ENCODE measurements around the gene ZNF219.

ZNF219 gene

DNA sequence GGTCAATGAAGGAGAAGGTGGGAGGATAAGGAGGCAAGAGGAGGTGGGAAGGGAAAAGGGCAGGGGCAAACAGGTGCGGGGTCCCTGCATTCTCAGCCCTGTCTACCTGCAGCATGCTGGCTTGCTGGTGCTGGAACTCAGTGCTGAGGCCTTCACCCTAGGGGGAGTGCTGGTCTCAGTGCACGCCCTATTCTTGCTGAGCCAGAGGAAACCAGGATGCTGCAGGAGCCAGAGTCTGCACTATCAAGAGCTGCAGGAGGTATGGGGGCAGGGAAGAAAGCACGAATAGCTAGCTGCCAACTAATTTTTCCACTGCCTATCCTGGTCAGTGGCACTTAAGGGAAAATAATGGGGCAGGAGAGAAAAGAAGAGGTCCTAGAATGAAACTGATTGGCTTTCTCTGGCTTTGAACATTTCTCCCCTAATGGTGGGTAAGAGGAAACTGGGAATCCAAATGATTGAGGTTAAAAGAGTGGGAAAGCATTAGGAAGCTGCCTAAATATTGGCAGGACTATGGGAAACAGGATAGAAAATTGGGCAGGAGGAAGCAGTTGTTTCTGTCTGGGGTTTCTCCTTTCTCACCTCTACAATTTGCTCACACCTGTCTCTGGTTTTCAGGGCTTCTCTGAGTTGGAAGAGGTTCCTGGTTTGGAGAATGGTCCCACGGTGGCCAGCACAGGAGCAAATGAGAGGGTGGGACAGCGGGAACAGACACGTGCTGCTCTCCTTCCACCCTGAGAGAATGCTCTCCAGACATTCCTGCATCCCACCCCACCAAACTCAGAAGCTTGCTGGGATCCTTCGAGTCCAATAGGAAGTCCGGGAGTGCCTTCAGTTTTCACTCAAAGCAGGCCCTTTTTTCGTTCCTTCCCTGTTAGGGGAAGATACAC is 4.3 kb upstream of the ZNF219 start:
- no peak for DNase-seq (ENCODE audit: low spot score)

DNA sequence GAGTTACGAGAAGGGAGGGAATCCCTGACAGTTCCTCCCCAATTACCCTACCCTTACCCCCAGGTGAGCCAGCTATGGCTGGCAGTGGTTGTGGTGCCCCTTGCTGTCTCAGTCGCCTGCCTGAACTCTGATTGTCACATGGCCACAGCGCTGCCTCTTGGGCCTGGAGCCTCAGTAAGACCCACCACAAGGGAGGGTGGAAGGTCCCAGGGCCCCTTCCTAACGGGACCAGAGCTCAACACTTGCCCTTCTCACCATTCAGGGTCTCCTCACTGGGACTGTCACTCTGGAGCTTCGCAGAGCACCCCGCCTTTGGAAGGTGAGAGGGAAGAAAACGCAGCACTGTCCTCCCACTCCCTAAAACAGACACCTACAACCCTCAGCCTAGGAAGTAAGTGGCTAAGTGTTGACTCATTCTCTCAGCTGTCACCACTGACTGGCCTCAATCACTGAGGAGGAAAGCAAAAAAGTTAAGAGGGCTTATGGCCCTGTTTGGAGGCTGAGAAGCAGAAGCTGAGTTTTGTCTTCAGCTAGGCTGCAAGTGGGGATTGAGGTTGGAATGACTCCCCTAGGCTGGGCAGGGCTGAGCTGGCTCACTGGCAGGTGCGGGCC is 3.5 kb upstream of the ZNF219 start:
- no peak for DNase-seq (ENCODE audit: low spot score)

DNA sequence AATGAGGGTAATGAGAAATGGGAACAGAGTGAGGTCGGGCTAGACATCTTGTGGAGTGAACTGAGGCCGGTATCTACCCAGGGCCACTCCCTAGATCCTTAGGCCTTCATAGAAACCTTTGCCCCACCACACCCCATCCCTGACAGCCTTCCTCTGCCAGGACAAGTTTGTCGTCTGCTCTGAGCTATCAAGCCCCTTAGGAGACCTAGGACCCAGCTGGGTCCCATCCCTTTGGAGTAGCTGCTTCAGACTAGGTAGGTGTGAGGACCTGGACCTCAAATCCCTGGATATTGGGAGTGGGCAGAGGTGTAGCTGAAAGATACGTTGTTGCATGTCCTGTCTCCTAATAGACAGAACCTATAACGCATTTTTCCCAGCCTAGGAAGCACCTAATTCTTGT is 2.5 kb upstream of the ZNF219 start, which contains the start of gene TMEM253:
TSS of gene TMEM253 (plus strand) at position 136 of the 400 bp plus-strand sequence. CDS start 278 bp downstream, outside the sequence.
- DNase-seq (ENCODE audit: low spot score): no peak

DNA sequence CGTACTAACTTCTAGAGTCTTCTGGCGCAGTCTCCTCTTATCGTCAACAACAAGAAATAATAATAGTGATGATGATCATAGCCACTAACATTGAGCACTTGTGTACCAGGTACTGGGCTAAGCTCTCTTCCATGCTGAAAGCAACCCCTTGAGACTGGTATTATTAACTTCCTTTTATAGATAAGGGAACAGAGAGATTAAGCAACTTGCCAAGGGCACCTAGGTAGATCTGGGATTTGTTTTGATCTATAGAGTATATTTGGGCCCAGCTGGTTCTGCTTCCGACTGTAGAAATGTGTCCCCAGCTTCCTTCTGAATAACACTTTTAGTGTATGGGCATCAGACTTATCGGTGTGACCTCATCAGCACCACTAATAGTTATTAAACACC is 1.1 kb upstream of the ZNF219 start:
- DNase-seq (ENCODE audit: low spot score): no peak

DNA sequence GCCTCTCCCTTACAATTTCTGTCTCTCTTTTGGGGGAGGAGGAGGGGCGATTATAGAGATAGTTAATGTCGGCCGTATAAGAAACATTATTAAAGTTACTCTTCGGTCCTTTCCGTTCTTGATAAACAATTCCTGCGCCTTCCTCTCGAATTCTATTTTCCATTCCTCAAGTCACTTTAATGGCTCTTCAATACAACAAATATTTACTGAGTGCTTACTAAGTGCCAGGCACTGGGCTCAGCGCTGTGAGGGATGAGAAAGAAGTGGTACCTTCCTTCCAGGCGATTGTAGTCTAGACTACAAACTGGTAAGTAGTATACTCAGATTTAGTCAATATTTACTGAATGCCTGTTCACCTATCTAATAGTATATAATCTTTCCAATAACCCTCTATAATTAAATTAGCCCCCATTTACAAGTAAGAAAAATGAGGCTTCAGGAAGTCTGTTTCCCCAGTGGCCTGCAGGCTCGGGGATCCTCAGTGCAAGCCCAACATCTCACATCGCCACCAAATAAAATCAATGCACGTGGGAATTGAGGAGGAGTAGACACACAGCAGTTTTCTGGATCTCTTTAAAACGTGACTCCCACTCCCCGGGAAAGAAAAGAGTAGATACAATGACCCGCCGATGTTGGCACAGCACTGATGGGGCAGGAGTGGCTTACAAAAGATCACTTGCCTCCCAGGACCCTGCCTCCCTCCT is 589 bp upstream of the ZNF219 start:
- DNase-seq (ENCODE audit: low spot score): no peak

DNA sequence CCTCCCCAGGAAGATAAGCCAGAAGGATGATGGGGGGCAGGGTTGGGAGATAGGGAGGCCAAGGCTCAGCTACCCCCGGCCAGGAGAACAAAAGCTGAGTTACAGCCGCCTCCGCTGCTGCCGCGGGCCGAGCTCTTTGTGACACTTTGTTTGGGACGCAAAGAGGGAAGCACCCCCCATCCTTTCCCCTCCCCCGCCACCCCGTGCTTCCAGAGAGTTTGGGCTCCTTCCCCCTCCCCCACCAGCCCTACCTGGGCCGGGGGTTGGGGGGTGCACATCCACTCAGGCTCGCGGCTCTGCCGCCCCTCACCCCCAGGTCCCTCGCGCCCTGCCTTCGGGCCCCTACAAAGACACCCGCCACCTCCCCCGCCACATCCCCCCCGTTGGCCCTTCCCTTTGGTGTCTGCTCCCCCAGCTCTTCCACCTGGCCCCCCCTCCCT is 799 bp downstream of the ZNF219 start:
- peak; percentile 35 for DNase-seq (ENCODE audit: low spot score)

DNA sequence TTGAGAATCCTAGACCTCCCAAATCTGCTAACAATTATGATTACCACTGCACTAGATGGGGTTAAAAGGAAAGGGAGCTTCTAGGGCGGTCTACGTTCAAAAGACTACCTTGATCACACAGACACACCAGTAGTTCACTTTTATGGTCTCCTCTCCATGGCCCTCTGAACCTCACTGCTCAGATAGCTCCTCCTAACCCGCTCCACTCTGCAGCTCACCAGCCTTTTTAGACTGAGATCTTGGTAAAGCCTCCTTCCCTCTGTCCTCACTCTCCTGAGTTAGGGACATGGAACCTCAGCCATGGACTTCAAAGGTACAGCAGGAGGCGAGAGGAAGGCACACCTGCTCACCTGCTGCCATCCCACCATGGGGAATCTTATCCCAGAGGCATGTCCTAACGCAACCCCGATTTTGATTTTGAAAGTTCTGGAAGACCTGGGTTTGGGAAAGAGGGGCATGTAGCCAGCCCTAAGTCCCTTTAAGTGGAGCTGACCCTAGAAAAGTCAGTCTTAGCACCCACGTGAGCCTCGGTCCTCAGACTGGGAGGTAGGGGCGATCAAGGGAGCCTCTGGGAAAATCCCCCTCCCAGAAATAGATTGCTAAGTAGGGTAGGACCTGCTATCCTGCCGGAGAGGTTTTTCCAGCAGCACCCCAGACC is 1.3 kb downstream of the ZNF219 start:
- no peak for DNase-seq (ENCODE audit: low spot score)

DNA sequence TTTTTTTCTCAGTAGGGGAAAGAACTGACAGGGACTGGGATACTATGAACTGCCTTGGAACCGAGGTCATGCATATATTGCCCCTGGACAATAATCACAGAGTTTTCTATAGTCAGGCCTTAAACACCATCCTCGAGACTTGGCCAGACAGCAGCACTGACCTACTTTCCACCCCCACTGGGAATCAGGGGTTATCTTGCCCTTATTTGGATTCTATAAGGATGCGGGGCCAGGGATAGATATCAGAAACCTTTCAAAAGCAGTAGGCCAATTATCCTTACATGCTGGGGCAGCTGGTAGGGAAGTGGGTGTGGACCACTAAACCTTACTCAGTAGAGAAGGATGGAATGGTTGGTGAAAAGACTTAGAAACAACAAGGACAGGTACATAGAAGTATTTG is 2.0 kb downstream of the ZNF219 start:
- DNase-seq (ENCODE audit: low spot score): no peak

DNA sequence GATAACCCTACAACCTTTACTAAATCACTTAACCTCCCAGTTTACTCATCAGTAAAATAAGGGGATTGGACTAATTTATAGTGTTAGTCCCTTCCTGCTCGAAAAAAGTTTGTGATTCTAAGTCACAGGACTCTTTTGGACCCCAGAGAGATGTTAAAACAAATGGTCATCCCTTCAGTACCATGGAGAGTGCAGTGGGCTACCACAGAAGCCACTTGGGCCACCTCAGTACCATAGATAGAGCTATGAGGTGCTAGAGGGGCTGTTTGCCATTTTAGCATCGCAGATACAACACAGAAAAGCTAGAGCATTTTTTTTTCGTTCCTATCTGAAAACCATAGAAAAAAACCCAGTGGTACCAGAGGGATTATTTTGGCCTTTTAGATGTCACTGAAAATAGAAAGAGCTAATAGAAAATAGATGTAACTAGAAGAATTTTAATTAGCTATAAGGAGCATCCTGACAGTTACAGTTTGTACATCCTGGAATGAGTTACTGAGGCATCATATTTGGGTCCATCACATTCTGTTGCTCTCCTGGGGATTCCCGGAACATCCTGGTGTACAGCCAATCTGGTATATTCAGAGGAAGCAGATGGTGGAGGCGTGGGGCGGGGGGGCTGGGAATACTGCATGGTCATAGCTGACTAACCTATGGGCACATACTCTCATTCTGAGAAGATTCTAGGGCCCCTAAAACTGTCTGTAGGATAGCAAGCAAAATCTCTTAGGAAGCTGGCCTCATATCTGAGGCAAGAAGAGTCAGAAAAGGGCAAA is 2.8 kb downstream of the ZNF219 start:
- no peak for DNase-seq (ENCODE audit: low spot score)

DNA sequence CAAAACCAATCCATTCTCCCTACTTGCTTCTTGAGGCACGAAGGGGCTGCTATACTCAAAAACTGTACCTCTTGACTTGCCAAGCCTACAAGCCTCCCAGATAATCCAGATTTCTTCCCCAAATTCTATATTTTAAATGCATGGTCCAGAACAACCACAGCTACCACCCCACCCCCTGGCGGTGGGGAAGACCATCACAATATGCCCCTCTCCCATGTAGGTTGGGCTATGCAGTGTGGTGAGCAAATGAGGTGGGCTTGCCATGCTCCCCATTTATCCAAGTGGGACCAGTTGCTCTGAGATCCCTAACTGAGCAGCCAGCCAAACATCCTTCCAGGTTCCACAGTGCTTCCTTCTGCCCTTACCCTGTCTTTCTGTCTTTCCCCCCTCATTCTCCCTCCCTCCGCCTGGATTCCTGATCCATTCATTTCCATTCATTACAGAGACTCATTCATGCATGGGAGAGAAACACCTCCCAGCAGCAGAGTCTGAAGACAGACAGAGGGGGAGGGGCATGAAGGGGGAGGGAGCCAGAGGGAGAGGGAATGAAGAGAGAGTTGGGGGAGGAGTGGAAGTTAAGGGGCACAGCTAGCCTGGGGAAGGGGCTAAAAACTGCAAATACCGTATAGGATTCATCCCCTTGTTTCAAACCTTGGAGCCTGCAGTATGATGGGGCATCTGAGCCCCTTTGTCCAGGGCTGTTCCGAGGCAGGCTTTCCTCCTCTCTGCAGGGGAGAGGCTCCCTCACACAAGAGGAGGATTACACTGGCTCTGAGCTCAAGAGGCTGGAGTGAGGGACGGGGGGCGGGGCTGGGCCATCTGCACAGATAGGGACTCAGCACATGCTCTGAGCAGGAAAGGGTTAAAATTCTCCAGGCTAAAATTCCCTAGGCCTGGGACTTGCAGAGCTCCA is 4.4 kb downstream of the ZNF219 start:
- DNase-seq (ENCODE audit: low spot score): peak; percentile 38

DNA sequence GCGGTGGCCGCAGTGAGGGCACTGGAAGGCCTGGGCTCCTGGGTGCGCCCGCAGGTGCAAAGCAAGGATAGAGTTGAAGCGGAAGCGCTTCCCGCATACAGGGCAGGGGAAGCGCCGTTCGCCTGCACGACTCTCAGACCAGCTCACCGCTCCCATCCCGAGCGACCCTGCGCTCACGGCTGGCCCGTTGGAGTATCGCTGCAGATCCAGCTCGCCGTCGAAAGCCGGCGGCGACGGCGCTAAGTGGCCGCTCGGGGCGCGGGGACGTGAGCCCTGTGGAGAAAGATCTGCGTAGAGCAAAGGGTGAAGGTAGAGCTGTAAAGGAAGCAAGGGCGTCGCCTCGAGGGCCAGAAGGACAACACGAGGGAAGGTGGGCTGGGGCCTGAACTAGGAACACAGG is 5.4 kb downstream of the ZNF219 start:
- DNase-seq (ENCODE audit: low spot score): no peak

DNA sequence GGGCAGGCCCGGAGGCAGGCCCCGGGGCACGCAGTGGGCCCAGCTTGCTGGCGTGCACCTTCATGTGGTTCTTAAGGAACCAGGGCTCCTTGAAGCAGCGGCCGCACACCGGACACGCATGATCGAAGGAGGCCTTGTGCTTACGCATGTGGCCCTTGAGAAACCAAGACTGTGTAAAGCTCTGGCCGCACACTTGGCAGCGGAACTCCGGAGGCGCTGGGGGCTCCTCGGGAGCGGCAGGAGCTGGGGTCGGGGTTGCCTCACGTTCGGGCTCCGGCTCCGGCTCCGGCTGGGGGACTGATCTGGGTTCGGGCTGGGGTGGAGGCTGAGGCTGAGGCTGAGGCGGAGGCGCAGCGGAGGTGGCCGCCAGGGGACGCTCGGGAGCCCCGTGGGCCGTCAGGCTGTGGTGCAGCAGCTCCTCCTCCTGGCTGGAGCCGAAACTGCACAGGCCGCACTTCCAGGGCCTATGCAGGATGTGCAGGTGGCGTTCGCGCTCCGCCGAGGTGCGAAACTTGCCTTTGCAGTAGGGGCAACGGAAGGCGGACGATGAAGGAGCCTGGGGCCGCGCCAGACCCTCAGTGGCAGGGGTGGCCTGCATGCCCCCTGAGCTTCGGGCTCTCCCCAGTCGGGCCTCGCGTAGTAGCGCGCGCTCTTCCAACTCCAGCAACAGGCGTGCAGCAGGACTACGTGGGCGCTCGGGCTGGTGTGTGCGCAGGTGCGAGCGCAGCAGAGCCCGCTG is 6.0 kb downstream of the ZNF219 start:
- peak; percentile 63 for DNase-seq (ENCODE audit: low spot score)

DNA sequence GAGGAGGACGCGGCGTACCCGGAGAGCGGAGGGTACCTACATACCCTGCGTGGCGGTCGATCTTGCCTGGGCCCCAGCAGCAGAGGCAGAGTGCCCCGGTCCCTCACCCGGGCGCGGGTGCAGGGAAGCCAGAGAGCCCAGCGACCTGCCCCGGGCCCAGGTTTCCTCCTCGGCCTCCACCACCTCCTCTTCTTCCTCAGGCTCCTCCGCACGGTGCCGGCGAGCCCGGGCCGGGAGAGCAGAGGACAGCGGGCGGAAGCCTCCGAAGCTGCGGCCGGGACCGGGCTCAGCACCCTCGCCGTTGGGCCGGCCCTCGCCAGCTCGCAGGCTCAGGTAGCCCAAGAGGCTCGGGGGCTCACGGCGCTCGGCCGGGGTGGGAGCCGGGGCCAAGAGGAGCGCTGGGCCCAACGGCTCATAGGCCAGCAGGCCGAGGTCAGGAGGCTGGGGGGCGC is 6.6 kb downstream of the ZNF219 start:
- no peak for DNase-seq (ENCODE audit: low spot score)

DNA sequence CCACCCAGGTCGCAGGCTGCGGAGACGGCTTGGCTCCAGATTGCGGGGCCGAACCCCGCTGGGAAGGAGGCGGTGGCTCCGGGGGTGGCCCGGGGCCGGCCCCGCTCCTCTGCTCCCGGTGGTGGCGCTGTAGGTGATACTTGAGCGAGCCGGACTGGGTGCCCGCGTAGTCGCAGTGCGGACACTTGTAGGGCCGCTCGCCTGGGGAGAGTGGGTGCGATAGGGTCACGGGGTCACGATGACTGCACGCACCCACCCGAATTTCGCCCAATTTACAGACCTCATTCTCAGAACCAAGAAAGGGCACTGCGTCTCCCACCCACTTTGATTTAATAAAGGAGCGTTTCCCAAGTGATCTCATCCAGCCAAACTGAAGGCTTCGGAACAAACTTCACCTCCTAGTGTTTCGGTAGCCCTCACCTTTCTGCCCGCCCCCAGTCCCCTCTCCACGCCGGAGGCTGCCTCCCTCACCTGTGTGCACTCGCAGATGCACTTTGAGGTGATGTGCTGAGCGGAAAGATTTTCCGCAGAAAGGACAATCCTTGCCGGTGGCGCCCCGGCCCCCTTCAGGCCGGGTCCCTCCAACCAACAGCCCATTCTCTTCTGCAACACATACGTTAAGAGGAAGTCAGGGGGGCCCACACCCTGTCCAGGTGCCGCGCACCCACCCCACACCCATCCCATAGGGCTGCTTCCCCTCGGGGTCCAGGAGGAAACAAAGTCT is 7.4 kb downstream of the ZNF219 start:
- DNase-seq (ENCODE audit: low spot score): no peak

DNA sequence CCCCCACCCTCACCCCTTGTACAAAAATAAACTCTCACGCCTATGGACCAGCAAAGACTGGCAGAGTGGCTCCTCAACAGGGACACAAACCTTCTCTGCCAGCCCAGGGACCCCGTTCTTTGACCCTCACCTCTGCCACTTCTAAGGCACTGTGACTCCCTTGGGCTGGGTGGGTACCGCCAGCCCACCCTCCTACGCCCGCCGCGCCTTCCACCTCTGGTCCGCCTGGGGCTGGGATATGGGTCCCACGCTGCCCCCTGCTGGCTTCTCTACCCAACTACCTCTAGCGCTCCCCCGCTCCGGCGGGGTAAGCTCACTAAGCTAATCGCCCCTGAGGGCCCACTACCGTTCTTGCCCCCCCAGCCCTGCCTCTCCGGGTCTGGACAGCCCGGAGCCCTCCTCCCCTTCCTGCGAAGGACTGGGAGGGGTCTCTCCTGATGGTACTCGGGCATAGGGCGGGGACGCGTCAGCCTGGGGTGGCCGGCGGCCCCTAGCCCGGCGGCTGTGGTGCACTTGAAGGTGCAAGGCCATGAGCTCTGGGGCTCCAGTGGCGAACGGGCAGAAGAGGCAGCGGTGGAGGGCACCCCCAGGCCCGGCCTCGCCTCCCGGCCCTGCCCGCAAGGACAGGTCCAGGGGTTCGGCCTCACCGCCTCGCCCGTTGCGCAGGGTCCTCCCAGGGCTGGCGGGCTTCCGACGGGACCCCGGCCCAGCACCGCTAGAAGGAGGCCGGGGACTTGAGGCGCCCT is 8.1 kb downstream of the ZNF219 start:
- no peak for DNase-seq (ENCODE audit: low spot score)

DNA sequence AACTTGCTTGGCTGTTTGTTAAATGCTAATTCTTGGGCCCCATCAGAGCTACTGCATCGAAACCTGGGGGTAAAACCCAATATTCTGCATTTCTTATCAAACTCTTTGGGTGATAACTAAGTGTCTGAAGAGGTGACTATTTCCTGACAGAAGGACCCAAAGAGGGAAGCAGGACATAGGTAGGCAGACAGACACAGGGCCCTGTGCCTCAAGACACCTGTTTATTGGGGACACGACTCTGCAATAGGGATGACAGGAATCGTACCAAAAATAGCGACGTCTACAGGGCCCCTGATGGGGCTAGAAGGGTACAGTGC is 8.6 kb downstream of the ZNF219 start:
- DNase-seq (ENCODE audit: low spot score): no peak

DNA sequence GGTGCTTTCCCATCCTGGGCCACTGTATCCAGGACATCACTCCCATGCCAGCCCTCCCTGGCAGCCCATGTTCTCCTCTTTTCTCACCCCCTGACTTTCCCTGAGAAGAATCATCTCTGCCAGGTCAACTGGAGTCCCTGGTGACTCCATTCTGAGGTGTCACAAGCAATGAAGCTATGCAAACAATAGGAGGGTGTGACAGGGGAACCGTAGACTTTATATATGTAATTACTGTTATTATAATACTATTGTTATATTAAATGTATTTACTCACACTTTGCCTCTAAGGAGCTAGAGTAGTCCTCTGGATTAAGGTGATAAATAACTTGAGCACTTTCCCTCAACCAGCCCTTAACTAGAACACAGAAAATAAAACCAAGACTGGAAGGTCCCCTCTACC is 9.2 kb downstream of the ZNF219 start:
- no peak for DNase-seq (ENCODE audit: low spot score)

DNA sequence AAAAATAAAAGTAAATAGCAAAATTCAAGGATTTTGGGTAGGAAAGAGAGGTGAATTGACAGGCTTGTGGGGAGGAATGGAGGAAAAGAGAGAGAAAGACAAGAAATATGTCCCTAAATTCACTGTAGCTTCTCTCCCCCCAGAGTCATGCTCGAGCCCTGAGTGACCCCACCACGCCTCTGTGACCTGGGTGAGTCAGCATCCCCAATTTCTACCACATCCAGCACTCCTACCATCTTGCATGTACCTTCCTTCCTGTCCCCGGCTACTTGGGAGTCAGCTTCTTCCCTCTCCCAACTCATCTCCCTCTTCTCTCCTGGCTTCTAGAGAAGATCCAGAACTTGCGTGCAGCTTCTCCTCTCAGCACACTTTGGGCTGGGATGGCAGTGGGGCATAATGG is 9.8 kb downstream of the ZNF219 start:
- DNase-seq (ENCODE audit: low spot score): no peak

Data from globus pallidus (tissue), 1 donor.